ENCODE results near the gene GGT6.

DNA sequence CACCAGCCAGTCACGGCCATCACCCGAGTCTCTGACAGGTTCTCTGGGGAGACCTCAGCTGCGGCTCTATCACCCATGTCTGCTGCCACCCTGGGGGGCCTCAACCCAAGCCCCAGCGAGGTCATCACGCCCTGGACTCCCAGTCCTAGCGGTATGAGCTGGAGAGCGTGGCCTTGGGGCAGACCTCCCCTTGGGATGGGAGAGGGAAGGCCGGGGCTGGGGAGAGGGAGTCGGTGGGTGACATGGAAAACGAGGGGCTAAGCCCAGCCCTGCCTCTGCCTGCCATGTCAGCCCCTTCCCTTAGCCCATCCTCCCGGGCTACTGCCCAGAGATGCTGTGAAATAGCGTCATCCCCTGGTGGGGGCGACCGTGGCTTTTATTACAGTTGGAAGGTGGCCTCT, 32.6 kb upstream of the GGT6 start:
- TF ChIP-seq, protein P1, sequence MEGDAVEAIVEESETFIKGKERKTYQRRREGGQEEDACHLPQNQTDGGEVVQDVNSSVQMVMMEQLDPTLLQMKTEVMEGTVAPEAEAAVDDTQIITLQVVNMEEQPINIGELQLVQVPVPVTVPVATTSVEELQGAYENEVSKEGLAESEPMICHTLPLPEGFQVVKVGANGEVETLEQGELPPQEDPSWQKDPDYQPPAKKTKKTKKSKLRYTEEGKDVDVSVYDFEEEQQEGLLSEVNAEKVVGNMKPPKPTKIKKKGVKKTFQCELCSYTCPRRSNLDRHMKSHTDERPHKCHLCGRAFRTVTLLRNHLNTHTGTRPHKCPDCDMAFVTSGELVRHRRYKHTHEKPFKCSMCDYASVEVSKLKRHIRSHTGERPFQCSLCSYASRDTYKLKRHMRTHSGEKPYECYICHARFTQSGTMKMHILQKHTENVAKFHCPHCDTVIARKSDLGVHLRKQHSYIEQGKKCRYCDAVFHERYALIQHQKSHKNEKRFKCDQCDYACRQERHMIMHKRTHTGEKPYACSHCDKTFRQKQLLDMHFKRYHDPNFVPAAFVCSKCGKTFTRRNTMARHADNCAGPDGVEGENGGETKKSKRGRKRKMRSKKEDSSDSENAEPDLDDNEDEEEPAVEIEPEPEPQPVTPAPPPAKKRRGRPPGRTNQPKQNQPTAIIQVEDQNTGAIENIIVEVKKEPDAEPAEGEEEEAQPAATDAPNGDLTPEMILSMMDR (IDR thresholded peaks at IDR 0.05), result no peak
- no peak for TF ChIP-seq EP300 (IDR thresholded peaks at IDR 0.05; ENCODE audit: borderline replicate concordance in 1 of 2, low read depth in 1 of 2, low read length in 1 of 2)
- no peak for TF ChIP-seq SMC3 (IDR thresholded peaks at IDR 0.05; ENCODE audit: low read depth, low read length)
- TF ChIP-seq RAD21 (IDR thresholded peaks at IDR 0.05; ENCODE audit: low read length), result no peak
- no peak for TF ChIP-seq FOSL2 (IDR thresholded peaks at IDR 0.05; ENCODE audit: borderline replicate concordance, low read depth)
- no peak for TF ChIP-seq CHD2 (IDR thresholded peaks at IDR 0.05; ENCODE audit: low read length, partially characterized antibody)
- TF ChIP-seq IRF3 (IDR thresholded peaks at IDR 0.05; ENCODE audit: low read depth, low read length), result no peak
- no peak for TF ChIP-seq YY1 (IDR thresholded peaks at IDR 0.05; ENCODE audit: low read depth)
- TF ChIP-seq POLR2AphosphoS5 (IDR thresholded peaks at IDR 0.05; ENCODE audit: low read depth, low read length), result no peak
- no peak for TF ChIP-seq RFX5 (IDR thresholded peaks at IDR 0.05; ENCODE audit: low read length)
- no peak for TF ChIP-seq RCOR1 (IDR thresholded peaks at IDR 0.05; ENCODE audit: low read length)
- TF ChIP-seq RXRA (IDR thresholded peaks at IDR 0.05; ENCODE audit: borderline replicate concordance, low read depth), result no peak

Data from SK-N-SH (cell line).